DOHH2 (cell line): ENCODE results near the gene RAB22A.

Source experiments
- H3F3A ChIP-seq: fragments of 200-600 bp; sonication (generic), shearing (Covaris generic); 2 replicates; pipeline ENCODE4 v1.6.0; 2016; ENCODE audit warnings: antibody characterized with exemption, mild to moderate bottlenecking; ENCODE audit not compliant: control insufficient read depth, insufficient read depth
- H3K27ac ChIP-seq: fragments of 200-600 bp; sonication (generic); 2 replicates; pipeline ENCODE4 v1.5.1; 2014; ENCODE audit warnings: low read depth, mild to moderate bottlenecking, low read length, moderate library complexity
- H3K27me3 ChIP-seq: fragments of 200-600 bp; sonication (generic); 2 replicates; pipeline ENCODE4 v1.6.1; 2014; ENCODE audit warnings: mild to moderate bottlenecking, low read length, mixed read lengths; ENCODE audit not compliant: control insufficient read depth
- H3K36me3 ChIP-seq: fragments of 200-600 bp; sonication (generic); 2 replicates; pipeline ENCODE4 v1.6.1; 2014; ENCODE audit warnings: mild to moderate bottlenecking, low read length, moderate library complexity, mixed read lengths; ENCODE audit not compliant: control insufficient read depth
- H3K4me1 ChIP-seq: fragments of 200-600 bp; sonication (generic); 2 replicates; pipeline ENCODE4 v1.6.1; 2014; ENCODE audit warnings: mild to moderate bottlenecking, low read length, mixed read lengths; ENCODE audit not compliant: control insufficient read depth
- H3K4me2 ChIP-seq: fragments of 200-600 bp; sonication (generic); 2 replicates; pipeline ENCODE4 v1.6.0; 2014; ENCODE audit warnings: mild to moderate bottlenecking, low read length, moderate library complexity
- H3K4me3 ChIP-seq: fragments of 200-600 bp; sonication (generic); 2 replicates; pipeline ENCODE4 v1.5.1; 2014; ENCODE audit warnings: mild to moderate bottlenecking, low read length, mixed read lengths
- H3K79me2 ChIP-seq: fragments of 200-600 bp; sonication (generic); 2 replicates; pipeline ENCODE4 v1.6.1; 2014; ENCODE audit warnings: mild to moderate bottlenecking, low read length, mixed read lengths; ENCODE audit not compliant: control insufficient read depth
- H3K9me2 ChIP-seq: fragments of 200-600 bp; sonication (generic); replicated peaks from 2 replicates; pipeline ENCODE4 v1.6.1; 2014; ENCODE audit warnings: mild to moderate bottlenecking, low read length, mixed read lengths; ENCODE audit not compliant: control insufficient read depth
- H3K9me3 ChIP-seq: fragments of 200-600 bp; sonication (generic); 2 replicates; pipeline ENCODE4 v1.6.1; 2014; ENCODE audit warnings: antibody characterized with exemption, low read length, mixed read lengths; ENCODE audit not compliant: control insufficient read depth, insufficient read depth
- H4K20me1 ChIP-seq: fragments of 200-600 bp; sonication (generic); 2 replicates; pipeline ENCODE4 v1.6.0; 2014; ENCODE audit warnings: low read depth, mild to moderate bottlenecking, antibody characterized with exemption, low read length, moderate library complexity; ENCODE audit not compliant: control insufficient read depth, insufficient read depth
- CTCF ChIP-seq: fragments of 200-600 bp; sonication (generic); IDR thresholded peaks from one replicate; pipeline ENCODE4 v1.5.1; 2014; ENCODE audit warnings: antibody characterized with exemption, mild to moderate bottlenecking, low read depth, low read length; ENCODE audit not compliant: poor library complexity, severe bottlenecking
- EZH2phosphoT487 ChIP-seq: fragments of 200-600 bp; sonication (generic); IDR thresholded peaks from 2 replicates; pipeline ENCODE4 v1.6.1; 2017; ENCODE audit warnings: borderline replicate concordance, mild to moderate bottlenecking, antibody characterized with exemption, low read length, moderate library complexity, mixed read lengths

The RAB22A gene

GRCh38 chr20:58382096-58382495 lies 72.6 kb downstream of the RAB22A start:
- H4K20me1 ChIP-seq = no peaks in the 10 kb centered on the region
- no peaks in the 10 kb centered on the region for H3K79me2 ChIP-seq
- TF ChIP-seq EZH2phosphoT487 = no peak
- no peak for TF ChIP-seq CTCF
- H3K4me2 ChIP-seq = no peak overlapping the region
- no peak overlapping the region for H3K4me3 ChIP-seq
- H3K27ac ChIP-seq = no peak overlapping the region
- H3K9me3 ChIP-seq = no peaks in the 10 kb centered on the region
- no peaks in the 10 kb centered on the region for H3K9me2 ChIP-seq
- H3K27me3 ChIP-seq = peaks cover 20% of the 10 kb centered on the region
- no peaks in the 10 kb centered on the region for H3K36me3 ChIP-seq
- no peaks in the 10 kb centered on the region for H3F3A ChIP-seq
- H3K4me1 ChIP-seq = no peaks in the 10 kb centered on the region

GRCh38 chr20:58384821-58385220 lies 75.3 kb downstream of the RAB22A start:
- Histone ChIP-seq H3K9me3 (no peaks in the 10 kb centered on the region), H3K27me3 (peaks cover 20% of the 10 kb centered on the region), H3K79me2 (peaks cover 8% of the 10 kb centered on the region), H3K36me3 (peaks cover 7% of the 10 kb centered on the region), H3K9me2 (no peaks in the 10 kb centered on the region), H3K4me1 (peaks cover 4% of the 10 kb centered on the region), H3K27ac (no peak overlapping the region), H3K4me2 (no peak overlapping the region), H4K20me1 (peaks cover under 1% of the 10 kb centered on the region; the same call in 1 of the 2 replicates), H3F3A (no peaks in the 10 kb centered on the region), H3K4me3 (no peak overlapping the region)
- TF ChIP-seq EZH2phosphoT487 = no peak
- no peak for TF ChIP-seq CTCF

- Histone ChIP-seq H3K79me2 (peaks cover 41% of the 10 kb centered on the region), H3K4me2 (peak overlapping the region; percentile 53)
- TF ChIP-seq EZH2phosphoT487 (no peak), CTCF (no peak)
Measured at GRCh38 chr20:58388028-58388601, 78.6 kb downstream of the RAB22A start.

More at GRCh38 chr20:58388028-58388601, 78.6 kb downstream of the RAB22A start:
- Histone ChIP-seq H3K4me3 (peak overlapping the region; percentile 85), H3K27ac (no peak overlapping the region), H3K4me1 (peaks cover 29% of the 10 kb centered on the region), H3F3A (no peaks in the 10 kb centered on the region), H3K27me3 (peaks cover 1% of the 10 kb centered on the region; the same call in 1 of the 2 replicates), H3K9me3 (no peaks in the 10 kb centered on the region), H3K9me2 (no peaks in the 10 kb centered on the region), H4K20me1 (peaks cover 18% of the 10 kb centered on the region; the same call in 1 of the 2 replicates), H3K36me3 (peaks cover 38% of the 10 kb centered on the region)
